Liver (tissue), 9 donors: ENCODE measurements around the gene PARD3. TPM values are rescaled to one million over a fixed set of nuclear protein-coding genes. Genes with fewer than 3 reads are reported as not detected.

Experiments
- DNase-seq: peaks from one replicate; pipeline ENCODE4 v3.0.0-alpha.2; 2017; ENCODE audit warnings: low spot score
- H3K27ac ChIP-seq, 2 donors: one replicate each; pipeline ENCODE4 v1.7.0; 2013; ENCODE audit warnings: inconsistent platforms in 2 of 2, low read length in 2 of 2, control low read depth in 1 of 2, low read depth in 1 of 2, mild to moderate bottlenecking in 1 of 2
- H3K27me3 ChIP-seq, 4 donors: one replicate each; pipeline versions ENCODE4 v1.6.1 to v1.7.0; 2013; ENCODE audit warnings: low read length in 3 of 4, inconsistent platforms in 1 of 4, mild to moderate bottlenecking in 1 of 4, moderate library complexity in 1 of 4; ENCODE audit not compliant: control insufficient read depth in 4 of 4, insufficient read depth in 4 of 4
- H3K36me3 ChIP-seq, 4 donors: one replicate each; pipeline versions ENCODE4 v1.6.1 to v1.7.0; 2013; ENCODE audit warnings: low read length in 3 of 4, mild to moderate bottlenecking in 3 of 4, low read depth in 1 of 4, moderate library complexity in 1 of 4; ENCODE audit not compliant: control insufficient read depth in 4 of 4, insufficient read depth in 3 of 4
- H3K4me1 ChIP-seq, 4 donors: one replicate each; pipeline versions ENCODE4 v1.6.1 to v1.7.0; 2013; ENCODE audit warnings: low read length in 3 of 4, mild to moderate bottlenecking in 3 of 4, moderate library complexity in 1 of 4; ENCODE audit not compliant: control insufficient read depth in 4 of 4, insufficient read depth in 4 of 4
- H3K4me3 ChIP-seq, 3 donors: one replicate each; pipeline versions ENCODE4 v1.6.1 to v1.7.0; 2013; ENCODE audit warnings: low read length in 3 of 3, control low read depth in 1 of 3, low read depth in 1 of 3, mild to moderate bottlenecking in 1 of 3
- H3K9ac ChIP-seq, 2 donors: one replicate each; pipeline ENCODE4 v1.7.0; 2013; ENCODE audit warnings: low read length in 2 of 2, mild to moderate bottlenecking in 2 of 2, moderate library complexity in 2 of 2, control low read depth in 1 of 2, low read depth in 1 of 2
- H3K9me3 ChIP-seq, 4 donors: one replicate each; pipeline versions ENCODE4 v1.6.1 to v1.7.0; 2013; ENCODE audit warnings: low read length in 3 of 4; ENCODE audit not compliant: control insufficient read depth in 4 of 4
- ATF3 ChIP-seq: IDR thresholded peaks from 2 replicates; pipeline ENCODE4 v1.6.1; 2016; ENCODE audit warnings: antibody characterized with exemption
- EGR1 ChIP-seq, 2 donors: IDR thresholded peaks; 2 replicates each; pipeline ENCODE4 v1.6.1; 2016 to 2018; ENCODE audit warnings: antibody characterized with exemption in 2 of 2, low read depth in 2 of 2
- FOXA1 ChIP-seq: IDR thresholded peaks from 2 replicates; pipeline ENCODE4 v1.6.1; 2016; ENCODE audit warnings: antibody characterized with exemption
- FOXA2 ChIP-seq: IDR thresholded peaks from 2 replicates; pipeline ENCODE4 v1.6.1; 2016; ENCODE audit warnings: antibody characterized with exemption
- GABPA ChIP-seq, 2 donors: IDR thresholded peaks in 1 of 2; conservative IDR thresholded peaks in 1 of 2; 2 replicates each; pipeline ENCODE4 v1.6.1; 2016; ENCODE audit warnings: antibody characterized with exemption in 2 of 2, mild to moderate bottlenecking in 1 of 2, moderate library complexity in 1 of 2
- HNF4A ChIP-seq, 2 donors: conservative IDR thresholded peaks; 2 replicates each; pipeline ENCODE4 v1.6.1; 2016; ENCODE audit warnings: antibody characterized with exemption in 2 of 2, mild to moderate bottlenecking in 2 of 2
- HNF4G ChIP-seq: IDR thresholded peaks from 2 replicates; pipeline ENCODE4 v1.6.1; 2016; ENCODE audit warnings: antibody characterized with exemption
- JUND ChIP-seq, 2 donors: IDR thresholded peaks; 2 replicates each; pipeline ENCODE4 v1.6.1; 2016; ENCODE audit warnings: antibody characterized with exemption in 2 of 2
- MAX ChIP-seq: IDR thresholded peaks from 2 replicates; pipeline ENCODE4 v1.6.1; 2016; ENCODE audit warnings: antibody characterized with exemption
- NR2F2 ChIP-seq: IDR thresholded peaks from 2 replicates; pipeline ENCODE4 v1.6.1; 2016; ENCODE audit warnings: antibody characterized with exemption
- RAD21 ChIP-seq, 2 donors: IDR thresholded peaks; 2 replicates each; pipeline ENCODE4 v1.6.1; 2016; ENCODE audit warnings: antibody characterized with exemption in 2 of 2, mild to moderate bottlenecking in 2 of 2
- REST ChIP-seq: IDR thresholded peaks from 2 replicates; pipeline ENCODE4 v1.6.1; 2016; ENCODE audit warnings: antibody characterized with exemption, mild to moderate bottlenecking
- RXRA ChIP-seq, 2 donors: IDR thresholded peaks; 2 replicates each; pipeline ENCODE4 v1.6.1; 2017 to 2018; ENCODE audit warnings: antibody characterized with exemption in 2 of 2, mild to moderate bottlenecking in 1 of 2
- SP1 ChIP-seq: IDR thresholded peaks from 2 replicates; pipeline ENCODE4 v1.6.1; 2018; ENCODE audit warnings: antibody characterized with exemption, mild to moderate bottlenecking
- TAF1 ChIP-seq: conservative IDR thresholded peaks from 2 replicates; pipeline ENCODE4 v1.6.1; 2016; ENCODE audit warnings: antibody characterized with exemption, mild to moderate bottlenecking
- YY1 ChIP-seq: IDR thresholded peaks from 2 replicates; pipeline ENCODE4 v1.6.1; 2016; ENCODE audit warnings: antibody characterized with exemption, mild to moderate bottlenecking
- WGBS: extraction: QIAGEN DNeasy Blood & Tissue Kit; methylation state at CpG from one replicate; pipeline ENCODE4 v1.1.7; 2013; 5-methylcytosine and 5-hydroxymethylcytosine counted together
- polyA plus RNA-seq, 2 donors: library from polyadenylated mRNA; stranded (reverse) in 1 of 2; unstranded in 1 of 2; fragments of 200-250 nt in 1 of 2; fragments of >200 nt in 1 of 2; fragmentation: Nextera tagmentation in 1 of 2; extraction: Ambion mirVana in 1 of 2; gene quantifications; one replicate each; pipeline versions ENCODE4 v1.2.1 to v1.2.3, GENCODE V29; 2013 to 2015
- total RNA-seq, 2 donors: library from RNA; depleted of rRNA; stranded (reverse); fragments of >200 nt; gene quantifications; one replicate each; pipeline ENCODE4 v1.2.3, GENCODE V29; 2014
- TF ChIP-seq, protein P1 (sequence below): fragments of 150-350 bp; IDR thresholded peaks from 2 replicates; pipeline ENCODE4 v1.5.1; 2017; ENCODE audit warnings: improper control_type of control experiment, low read depth, low read length; ENCODE audit not compliant: missing input control
- TF ChIP-seq, protein P2 (sequence below): IDR thresholded peaks from 2 replicates; pipeline ENCODE4 v1.6.1; 2016; ENCODE audit warnings: antibody characterized with exemption
- donor health status: healthy.
- donor health status: healthy.
- donor health status: healthy.
- donor health status: healthy.
- donor health status: healthy.

The PARD3 gene
- total and polyA plus RNA-seq, 4 donors = 12.3 to 43.8 (median 13.5) TPM

GRCh38 chr10:34719746-34720145 lies 95.3 kb downstream of the PARD3 start:
- H3K27me3 ChIP-seq = no peaks in the 10 kb centered on the region
- DNase-seq = no peak
- H3K4me3 ChIP-seq = no peak overlapping the region
- no peaks in the 10 kb centered on the region for H3K36me3 ChIP-seq
- TF ChIP-seq HNF4G (no peak), TAF1 (no peak), GABPA (IDR thresholded peaks at IDR 0.05 in 1 of 2, conservative IDR thresholded peaks at IDR 0.05 in 1 of 2) (no peak), YY1 (no peak), RXRA (IDR thresholded peaks at IDR 0.05) (no peak), NR2F2 (no peak), HNF4A (conservative IDR thresholded peaks at IDR 0.05) (no peak), MAX (no peak), REST (no peak), EGR1 (IDR thresholded peaks at IDR 0.05; ENCODE audit: low read depth in 2 of 2) (no peak)
- TF ChIP-seq, protein P1, sequence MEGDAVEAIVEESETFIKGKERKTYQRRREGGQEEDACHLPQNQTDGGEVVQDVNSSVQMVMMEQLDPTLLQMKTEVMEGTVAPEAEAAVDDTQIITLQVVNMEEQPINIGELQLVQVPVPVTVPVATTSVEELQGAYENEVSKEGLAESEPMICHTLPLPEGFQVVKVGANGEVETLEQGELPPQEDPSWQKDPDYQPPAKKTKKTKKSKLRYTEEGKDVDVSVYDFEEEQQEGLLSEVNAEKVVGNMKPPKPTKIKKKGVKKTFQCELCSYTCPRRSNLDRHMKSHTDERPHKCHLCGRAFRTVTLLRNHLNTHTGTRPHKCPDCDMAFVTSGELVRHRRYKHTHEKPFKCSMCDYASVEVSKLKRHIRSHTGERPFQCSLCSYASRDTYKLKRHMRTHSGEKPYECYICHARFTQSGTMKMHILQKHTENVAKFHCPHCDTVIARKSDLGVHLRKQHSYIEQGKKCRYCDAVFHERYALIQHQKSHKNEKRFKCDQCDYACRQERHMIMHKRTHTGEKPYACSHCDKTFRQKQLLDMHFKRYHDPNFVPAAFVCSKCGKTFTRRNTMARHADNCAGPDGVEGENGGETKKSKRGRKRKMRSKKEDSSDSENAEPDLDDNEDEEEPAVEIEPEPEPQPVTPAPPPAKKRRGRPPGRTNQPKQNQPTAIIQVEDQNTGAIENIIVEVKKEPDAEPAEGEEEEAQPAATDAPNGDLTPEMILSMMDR = no peak
- TF ChIP-seq, protein P2, sequence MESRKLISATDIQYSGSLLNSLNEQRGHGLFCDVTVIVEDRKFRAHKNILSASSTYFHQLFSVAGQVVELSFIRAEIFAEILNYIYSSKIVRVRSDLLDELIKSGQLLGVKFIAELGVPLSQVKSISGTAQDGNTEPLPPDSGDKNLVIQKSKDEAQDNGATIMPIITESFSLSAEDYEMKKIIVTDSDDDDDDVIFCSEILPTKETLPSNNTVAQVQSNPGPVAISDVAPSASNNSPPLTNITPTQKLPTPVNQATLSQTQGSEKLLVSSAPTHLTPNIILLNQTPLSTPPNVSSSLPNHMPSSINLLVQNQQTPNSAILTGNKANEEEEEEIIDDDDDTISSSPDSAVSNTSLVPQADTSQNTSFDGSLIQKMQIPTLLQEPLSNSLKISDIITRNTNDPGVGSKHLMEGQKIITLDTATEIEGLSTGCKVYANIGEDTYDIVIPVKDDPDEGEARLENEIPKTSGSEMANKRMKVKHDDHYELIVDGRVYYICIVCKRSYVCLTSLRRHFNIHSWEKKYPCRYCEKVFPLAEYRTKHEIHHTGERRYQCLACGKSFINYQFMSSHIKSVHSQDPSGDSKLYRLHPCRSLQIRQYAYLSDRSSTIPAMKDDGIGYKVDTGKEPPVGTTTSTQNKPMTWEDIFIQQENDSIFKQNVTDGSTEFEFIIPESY = no peak
- no peak overlapping the region for H3K9ac ChIP-seq
- H3K27ac ChIP-seq = no peak overlapping the region
- H3K4me1 ChIP-seq = peaks cover 3 to 21% (median 8%) of the 10 kb centered on the region in 4 donors
- H3K9me3 ChIP-seq = no peaks in the 10 kb centered on the region
- WGBS = 46% methylated on average over 1 of the region's 1 CpG

DNA sequence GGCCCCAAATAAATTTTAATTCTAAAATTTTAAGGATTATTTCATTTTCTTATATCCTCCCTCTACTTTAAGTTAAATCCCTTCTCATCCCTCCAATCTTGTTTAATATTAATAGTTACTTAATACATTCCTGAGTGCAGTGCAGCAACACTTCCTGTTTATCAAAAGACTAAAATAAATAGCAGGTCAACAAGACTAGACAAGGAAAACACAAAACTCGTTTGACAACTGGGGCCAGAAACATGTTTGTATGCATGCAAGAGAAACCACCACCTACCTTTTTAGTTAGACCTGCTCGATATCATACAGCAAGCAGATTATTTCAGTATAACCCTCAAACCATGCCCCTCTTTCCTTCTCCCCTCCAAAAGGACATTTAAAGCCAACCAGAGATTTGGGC lies 95.8 kb downstream of the PARD3 start:
- H3K9ac ChIP-seq = no peak overlapping the region
- TF ChIP-seq EGR1 (IDR thresholded peaks at IDR 0.05; ENCODE audit: low read depth in 2 of 2) (no peak), YY1 (no peak), RAD21 (IDR thresholded peaks at IDR 0.05) (no peak), GABPA (IDR thresholded peaks at IDR 0.05 in 1 of 2, conservative IDR thresholded peaks at IDR 0.05 in 1 of 2) (no peak), ATF3 (no peak), HNF4A (conservative IDR thresholded peaks at IDR 0.05) (no peak), RXRA (IDR thresholded peaks at IDR 0.05) (no peak), REST (no peak), SP1 (no peak), FOXA1 (no peak), HNF4G (no peak), MAX (no peak), TAF1 (no peak), JUND (IDR thresholded peaks at IDR 0.05) (no peak), FOXA2 (no peak)
- TF ChIP-seq, protein P2 = no peak
- 47% methylated on average over 2 of the region's 2 CpGs for WGBS
- peaks cover 3 to 24% (median 9%) of the 10 kb centered on the region in 4 donors for H3K4me1 ChIP-seq
- H3K27ac ChIP-seq = no peak overlapping the region
- H3K4me3 ChIP-seq = no peak overlapping the region
- no peaks in the 10 kb centered on the region for H3K9me3 ChIP-seq
- no peaks in the 10 kb centered on the region for H3K36me3 ChIP-seq
- no peaks in the 10 kb centered on the region for H3K27me3 ChIP-seq
- no peak for DNase-seq
